Neutrophil (primary cell): ENCODE measurements around the gene MGAT4A.

Source experiments
- H3K27ac ChIP-seq: fragments of 200-600 bp; sonication (generic); 2 replicates; pipeline ENCODE4 v1.5.1; 2016; ENCODE audit warnings: mild to moderate bottlenecking, moderate library complexity
- H3K27me3 ChIP-seq: fragments of 200-600 bp; sonication (generic); 2 replicates; pipeline ENCODE4 v1.6.0; 2016; ENCODE audit warnings: mild to moderate bottlenecking
- H3K36me3 ChIP-seq: fragments of 200-600 bp; sonication (generic); 2 replicates; pipeline ENCODE4 v1.5.1; 2017
- H3K4me1 ChIP-seq, 2 experiments: fragments of 200-600 bp in 1 of 2; sonication (generic) in 1 of 2; 1 replicate in 1 of 2; 2 replicates in 1 of 2; pipeline versions ENCODE4 v1.5.1 to v1.6.1; 2013 to 2016; ENCODE audit warnings: low read depth in 1 of 2, low read length in 1 of 2, mild to moderate bottlenecking in 1 of 2, moderate library complexity in 1 of 2; ENCODE audit not compliant: control insufficient read depth in 1 of 2, insufficient read depth in 1 of 2
- H3K4me3 ChIP-seq, 2 experiments: fragments of 200-600 bp in 1 of 2; sonication (generic) in 1 of 2; 1 replicate in 1 of 2; 2 replicates in 1 of 2; pipeline ENCODE4 v1.5.1; 2013 to 2016; ENCODE audit warnings: low read depth in 1 of 2, low read length in 1 of 2, mild to moderate bottlenecking in 1 of 2, moderate library complexity in 1 of 2
- H3K9me3 ChIP-seq: fragments of 200-600 bp; sonication (generic); 2 replicates; pipeline ENCODE4 v1.5.1; 2016
- TF ChIP-seq, protein P1 (sequence below): fragments of 200-600 bp; sonication (generic); IDR thresholded peaks from 2 replicates; pipeline ENCODE4 v1.5.1; 2016; ENCODE audit warnings: antibody characterized with exemption

The MGAT4A gene

DNA sequence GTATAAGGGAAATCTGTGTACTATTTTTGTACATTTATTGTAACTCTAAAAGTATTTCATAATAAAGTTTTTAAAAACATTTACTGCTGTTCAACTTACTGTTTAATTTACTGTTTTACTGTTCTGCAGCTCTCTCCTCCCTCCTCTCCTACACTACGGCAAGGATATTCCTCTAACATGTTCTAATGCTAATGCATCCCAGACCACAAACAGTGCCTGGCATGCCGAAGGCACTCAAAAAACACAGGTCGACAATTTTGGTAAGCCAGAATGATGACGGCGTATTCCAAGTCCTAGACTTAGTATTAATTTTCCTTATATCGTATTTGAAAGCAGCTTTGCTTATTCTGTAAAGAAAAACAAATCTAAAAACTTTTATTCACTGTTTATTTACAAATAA, 13.3 kb downstream of the MGAT4A start:
- TF ChIP-seq, protein P1, sequence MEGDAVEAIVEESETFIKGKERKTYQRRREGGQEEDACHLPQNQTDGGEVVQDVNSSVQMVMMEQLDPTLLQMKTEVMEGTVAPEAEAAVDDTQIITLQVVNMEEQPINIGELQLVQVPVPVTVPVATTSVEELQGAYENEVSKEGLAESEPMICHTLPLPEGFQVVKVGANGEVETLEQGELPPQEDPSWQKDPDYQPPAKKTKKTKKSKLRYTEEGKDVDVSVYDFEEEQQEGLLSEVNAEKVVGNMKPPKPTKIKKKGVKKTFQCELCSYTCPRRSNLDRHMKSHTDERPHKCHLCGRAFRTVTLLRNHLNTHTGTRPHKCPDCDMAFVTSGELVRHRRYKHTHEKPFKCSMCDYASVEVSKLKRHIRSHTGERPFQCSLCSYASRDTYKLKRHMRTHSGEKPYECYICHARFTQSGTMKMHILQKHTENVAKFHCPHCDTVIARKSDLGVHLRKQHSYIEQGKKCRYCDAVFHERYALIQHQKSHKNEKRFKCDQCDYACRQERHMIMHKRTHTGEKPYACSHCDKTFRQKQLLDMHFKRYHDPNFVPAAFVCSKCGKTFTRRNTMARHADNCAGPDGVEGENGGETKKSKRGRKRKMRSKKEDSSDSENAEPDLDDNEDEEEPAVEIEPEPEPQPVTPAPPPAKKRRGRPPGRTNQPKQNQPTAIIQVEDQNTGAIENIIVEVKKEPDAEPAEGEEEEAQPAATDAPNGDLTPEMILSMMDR = no peak
- no peak overlapping the region for H3K27ac ChIP-seq
- no peaks in the 10 kb centered on the region for H3K9me3 ChIP-seq
- H3K27me3 ChIP-seq = no peaks in the 10 kb centered on the region
- H3K4me3 ChIP-seq = no peak overlapping the region
- peaks cover 14% of the 10 kb centered on the region for H3K36me3 ChIP-seq
- H3K4me1 ChIP-seq = peaks cover 5 to 7% of the 10 kb centered on the region in 2 experiments

DNA sequence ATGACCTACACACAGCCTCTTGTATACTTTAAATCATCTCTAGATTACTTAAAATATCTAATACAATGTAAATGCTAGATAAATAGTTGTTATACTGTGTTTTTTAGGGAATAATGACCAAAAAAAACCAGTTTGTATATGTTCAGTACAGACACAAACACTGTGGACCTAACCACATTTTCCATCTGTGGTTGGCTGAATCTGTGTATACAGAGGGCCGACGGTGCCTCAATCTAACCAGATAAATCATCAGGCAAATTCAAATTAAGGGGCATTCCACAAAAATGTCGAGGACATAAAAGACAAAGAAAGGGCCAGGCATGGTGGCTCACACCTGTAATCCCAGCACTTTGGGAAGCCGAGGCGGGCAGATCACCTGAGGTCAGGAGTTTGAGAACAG, 14.1 kb downstream of the MGAT4A start:
- peaks cover 14% of the 10 kb centered on the region for H3K36me3 ChIP-seq
- peaks cover 0 to 5% of the 10 kb centered on the region in 2 experiments for H3K4me1 ChIP-seq
- no peak overlapping the region for H3K27ac ChIP-seq
- H3K27me3 ChIP-seq = no peaks in the 10 kb centered on the region
- TF ChIP-seq, protein P1 = no peak
- H3K4me3 ChIP-seq = no peak overlapping the region
- no peaks in the 10 kb centered on the region for H3K9me3 ChIP-seq

DNA sequence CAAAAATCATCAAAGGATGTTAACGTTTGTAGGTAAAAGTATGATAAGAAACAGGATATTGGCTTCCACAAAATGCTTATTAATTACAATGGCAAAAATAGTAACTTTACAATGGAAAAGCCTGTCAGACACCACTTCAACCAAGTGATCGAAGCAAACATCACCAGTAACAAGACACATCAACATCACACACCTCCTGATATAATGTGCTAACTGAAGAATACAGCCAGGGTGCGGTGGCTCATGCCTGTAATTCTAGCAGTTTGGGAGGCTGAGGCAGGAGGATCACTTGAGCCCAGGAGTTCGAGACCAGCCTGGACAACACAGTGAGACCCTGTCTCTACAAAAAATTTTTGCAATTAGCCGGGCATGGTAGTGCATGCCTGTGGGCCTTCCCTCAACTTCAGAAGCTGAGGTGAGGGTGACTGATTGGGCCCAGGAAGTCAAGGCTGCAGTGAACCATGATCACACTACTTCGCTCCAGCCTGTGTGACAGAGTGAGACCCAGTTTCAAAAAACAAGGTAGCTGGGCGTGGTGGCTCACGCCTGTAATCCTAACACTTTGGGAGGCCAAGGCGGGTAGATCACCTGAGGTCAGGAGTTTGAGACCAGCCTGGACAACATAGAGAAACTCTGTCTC, 15.0 kb downstream of the MGAT4A start:
- Histone ChIP-seq H3K4me3 (no peak overlapping the region), H3K36me3 (peaks cover 14% of the 10 kb centered on the region), H3K9me3 (no peaks in the 10 kb centered on the region), H3K4me1 (peaks cover 4 to 14% of the 10 kb centered on the region in 2 experiments), H3K27me3 (no peaks in the 10 kb centered on the region), H3K27ac (no peak overlapping the region)
- TF ChIP-seq, protein P1 = no peak

DNA sequence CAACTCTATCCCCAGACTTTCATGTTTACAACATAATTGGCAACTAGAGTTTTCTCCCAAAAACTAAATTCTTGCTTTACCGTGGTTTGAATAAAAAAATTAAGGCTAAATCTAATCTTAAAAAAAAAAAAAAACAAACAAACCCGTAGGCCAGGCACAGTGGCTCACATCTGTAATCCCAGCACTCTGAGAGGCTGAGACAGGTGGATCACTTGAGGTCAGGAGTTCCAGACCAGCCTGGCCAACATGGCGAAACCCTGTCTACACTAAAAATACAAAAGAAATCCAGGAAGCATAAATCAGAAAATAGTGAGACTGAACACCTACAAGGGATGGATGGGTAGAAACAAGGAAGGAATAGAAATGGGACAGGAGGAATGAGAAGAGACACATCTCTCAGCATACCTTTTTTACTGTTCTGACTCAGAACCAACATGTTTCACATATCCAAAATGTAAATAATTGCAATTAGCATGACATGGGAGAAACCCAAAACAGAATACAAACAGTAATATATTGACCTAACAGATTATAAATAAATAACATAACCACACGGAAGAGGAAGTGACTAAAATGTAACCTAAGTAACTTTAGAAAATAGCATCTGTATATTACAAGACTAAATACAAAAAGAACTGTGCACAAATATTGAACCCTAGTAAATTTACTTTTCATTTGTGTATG, 17.5 kb downstream of the MGAT4A start:
- Histone ChIP-seq H3K27ac (no peak overlapping the region), H3K4me3 (no peak overlapping the region), H3K4me1 (peaks cover 18 to 26% of the 10 kb centered on the region in 2 experiments), H3K9me3 (no peaks in the 10 kb centered on the region), H3K27me3 (no peaks in the 10 kb centered on the region), H3K36me3 (peaks cover 9% of the 10 kb centered on the region)
- TF ChIP-seq, protein P1 = no peak

DNA sequence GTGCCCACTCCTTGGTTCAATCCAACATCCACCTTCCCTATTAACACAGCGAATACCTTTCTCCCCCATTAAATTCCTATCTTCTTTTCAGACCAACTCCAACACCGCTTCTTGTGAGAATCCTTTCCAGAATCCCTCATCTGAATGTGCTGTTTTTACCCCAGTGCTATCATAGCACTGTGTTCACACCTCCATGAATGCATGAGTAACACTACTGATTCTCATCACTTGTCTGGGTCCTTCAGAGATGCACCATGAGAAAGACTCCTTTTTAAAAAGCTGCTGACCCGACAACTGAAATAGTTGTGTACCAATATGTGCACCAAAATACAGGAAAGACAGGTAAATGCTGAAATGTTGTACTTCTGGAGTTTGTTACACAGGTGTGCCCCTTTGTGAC, 18.8 kb downstream of the MGAT4A start:
- H3K4me1 ChIP-seq = peaks cover 18 to 26% of the 10 kb centered on the region in 2 experiments

More for the DNA sequence above, 18.8 kb downstream of the MGAT4A start:
- Histone ChIP-seq H3K27ac (peak overlapping the region; percentile 18), H3K4me3 (no peak overlapping the region), H3K36me3 (peaks cover 6% of the 10 kb centered on the region), H3K9me3 (no peaks in the 10 kb centered on the region), H3K27me3 (no peaks in the 10 kb centered on the region)
- TF ChIP-seq, protein P1 = no peak
